Trophoblast cell (in vitro differentiated cells and primary cell): Measurements from ENCODE around the gene ST6GALNAC3.
"Not testable (repeated sequence)": the region's sequence is repeated elsewhere in the genome, so short reads cannot be mapped to it uniquely, and the experiment has no call there.

Source experiments
- DNase-seq, 2 donors: peaks; one replicate each; pipeline ENCODE4 v3.0.0-alpha.2; 2016
- H2AFZ ChIP-seq: 2 replicates; pipeline ENCODE4 v1.6.1; 2013; ENCODE audit warnings: low read length, moderate library complexity, mild to moderate bottlenecking; ENCODE audit not compliant: insufficient read depth, poor library complexity
- H2AK5ac ChIP-seq: 2 replicates; pipeline ENCODE4 v1.6.1; 2013; ENCODE audit warnings: mild to moderate bottlenecking, low read length
- H2BK120ac ChIP-seq: 2 replicates; pipeline ENCODE4 v1.6.1; 2013; ENCODE audit warnings: low read length, mild to moderate bottlenecking, moderate library complexity; ENCODE audit not compliant: insufficient read depth, poor library complexity
- H2BK12ac ChIP-seq: 2 replicates; pipeline ENCODE4 v1.6.1; 2013; ENCODE audit warnings: mild to moderate bottlenecking, low read length, moderate library complexity
- H2BK5ac ChIP-seq: 2 replicates; pipeline ENCODE4 v1.6.1; 2013; ENCODE audit warnings: low read length, low read depth, moderate library complexity, mild to moderate bottlenecking; ENCODE audit not compliant: poor library complexity
- H3K14ac ChIP-seq: 2 replicates; pipeline ENCODE4 v1.6.1; 2013; ENCODE audit warnings: mild to moderate bottlenecking, low read length
- H3K18ac ChIP-seq: 2 replicates; pipeline ENCODE4 v1.6.1; 2013; ENCODE audit warnings: mild to moderate bottlenecking, low read length
- H3K23ac ChIP-seq: 2 replicates; pipeline ENCODE4 v1.6.1; 2013; ENCODE audit warnings: low read length
- H3K27ac ChIP-seq: 2 replicates; pipeline ENCODE4 v1.5.1; 2013; ENCODE audit warnings: low read depth, mild to moderate bottlenecking, inconsistent platforms, low read length, moderate library complexity
- H3K27me3 ChIP-seq: 2 replicates; pipeline ENCODE4 v1.6.1; 2013; ENCODE audit warnings: inconsistent platforms, mild to moderate bottlenecking, low read length, moderate library complexity; ENCODE audit not compliant: insufficient read depth
- H3K36me3 ChIP-seq, 2 experiments: 1 replicate in 1 of 2; 2 replicates in 1 of 2; pipeline ENCODE4 v1.6.1; 2013; ENCODE audit warnings: low read length in 2 of 2, mild to moderate bottlenecking in 2 of 2, moderate library complexity in 1 of 2; ENCODE audit not compliant: insufficient read depth in 2 of 2, control insufficient read depth in 1 of 2
- H3K4ac ChIP-seq: 2 replicates; pipeline ENCODE4 v1.6.1; 2013; ENCODE audit warnings: low read depth, mild to moderate bottlenecking, low read length, moderate library complexity
- H3K4me1 ChIP-seq, 2 experiments: 1 replicate in 1 of 2; 2 replicates in 1 of 2; pipeline ENCODE4 v1.6.1; 2013; ENCODE audit warnings: low read length in 2 of 2, mild to moderate bottlenecking in 2 of 2, moderate library complexity in 1 of 2; ENCODE audit not compliant: insufficient read depth in 2 of 2, control insufficient read depth in 1 of 2
- H3K4me2 ChIP-seq: 2 replicates; pipeline ENCODE4 v1.6.1; 2013; ENCODE audit warnings: inconsistent platforms, mild to moderate bottlenecking, low read length, moderate library complexity
- H3K4me3 ChIP-seq: 2 replicates; pipeline ENCODE4 v1.5.1; 2013; ENCODE audit warnings: mild to moderate bottlenecking, low read depth, low read length, inconsistent platforms
- H3K79me1 ChIP-seq: one replicate; pipeline ENCODE4 v1.6.1; 2013; ENCODE audit warnings: low read length
- H3K79me2 ChIP-seq: 2 replicates; pipeline ENCODE4 v1.6.1; 2013; ENCODE audit warnings: low read length, mild to moderate bottlenecking; ENCODE audit not compliant: control insufficient read depth, insufficient read depth, poor library complexity
- H3K9ac ChIP-seq: 2 replicates; pipeline ENCODE4 v1.6.1; 2013; ENCODE audit warnings: mild to moderate bottlenecking, low read length
- H3K9me3 ChIP-seq: 2 replicates; pipeline ENCODE4 v1.6.1; 2013; ENCODE audit warnings: low read depth, mild to moderate bottlenecking, control low read depth, inconsistent platforms, low read length; ENCODE audit not compliant: insufficient read depth
- H4K12ac ChIP-seq: 2 replicates; pipeline ENCODE4 v1.6.1; 2013; ENCODE audit warnings: low read depth, mild to moderate bottlenecking, low read length, moderate library complexity
- H4K8ac ChIP-seq: 2 replicates; pipeline ENCODE4 v1.6.1; 2013; ENCODE audit warnings: low read depth, mild to moderate bottlenecking, low read length, moderate library complexity
- H4K91ac ChIP-seq: one replicate; pipeline ENCODE4 v1.6.1; 2013; ENCODE audit warnings: low read depth, mild to moderate bottlenecking, low read length, moderate library complexity
- WGBS: extraction: QIAGEN DNeasy Blood & Tissue Kit; methylation state at CpG from one replicate; pipeline ENCODE4 v1.1.7; 2013; ENCODE audit warnings: missing lambda C conversion rate; ENCODE audit not compliant: insufficient read length, insufficient coverage; ENCODE audit errors: extremely low coverage; 5-methylcytosine and 5-hydroxymethylcytosine counted together

ST6GALNAC3 gene

DNA sequence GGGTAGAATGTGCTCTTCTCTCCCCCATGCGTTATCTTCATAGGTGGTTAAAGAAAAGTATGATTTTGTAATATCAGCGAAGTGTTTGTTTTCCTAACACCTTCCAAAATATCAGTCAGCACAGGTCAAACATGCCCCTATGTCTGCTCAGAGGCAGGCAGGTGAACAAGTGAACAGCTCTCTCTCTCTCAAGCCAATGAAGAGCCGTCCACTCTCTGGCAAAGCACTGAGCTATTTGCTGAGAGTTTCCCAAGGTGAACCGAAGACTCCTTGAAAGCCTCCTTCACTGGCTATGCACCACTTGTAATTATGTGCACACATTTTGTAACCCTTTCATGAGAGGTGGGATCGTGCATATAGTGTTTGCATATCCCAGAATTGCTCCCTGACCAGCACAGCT lies 47.7 kb downstream of the ST6GALNAC3 start:
- H2BK12ac ChIP-seq, result no peak overlapping the region
- no peak overlapping the region for H2AK5ac ChIP-seq
- peak; percentile 67 to 82 for DNase-seq
- H3K4me2 ChIP-seq, result no peak overlapping the region
- no peak overlapping the region for H3K9ac ChIP-seq
- no peak overlapping the region for H2AFZ ChIP-seq
- no peak overlapping the region for H3K4me3 ChIP-seq
- H4K8ac ChIP-seq, result no peak overlapping the region
- no CpG with 5 or more reads among the region's 5 CpGs for WGBS
- H3K27ac ChIP-seq, result no peak overlapping the region
- no peak overlapping the region for H3K14ac ChIP-seq
- H3K4ac ChIP-seq, result no peak overlapping the region
- H3K36me3 ChIP-seq, result no peaks in the 10 kb centered on the region
- H3K23ac ChIP-seq, result no peak overlapping the region
- H4K12ac ChIP-seq, result no peak overlapping the region
- H3K79me2 ChIP-seq, result no peaks in the 10 kb centered on the region
- no peak overlapping the region for H2BK120ac ChIP-seq
- no peak overlapping the region for H2BK5ac ChIP-seq
- H3K27me3 ChIP-seq, result no peaks in the 10 kb centered on the region
- no peaks in the 10 kb centered on the region for H3K79me1 ChIP-seq
- no peaks in the 10 kb centered on the region for H3K9me3 ChIP-seq
- no peak overlapping the region for H3K18ac ChIP-seq
- peaks cover 3 to 8% of the 10 kb centered on the region in 2 experiments for H3K4me1 ChIP-seq
- no peak overlapping the region for H4K91ac ChIP-seq

- H3K4ac ChIP-seq, H3K79me1 ChIP-seq, H3K36me3 ChIP-seq, H4K12ac ChIP-seq, H2BK12ac ChIP-seq, H3K23ac ChIP-seq, H2AK5ac ChIP-seq, H3K4me2 ChIP-seq, H3K4me1 ChIP-seq, H3K14ac ChIP-seq, H2BK5ac ChIP-seq, H3K9ac ChIP-seq, H2BK120ac ChIP-seq, H3K27me3 ChIP-seq, H3K4me3 ChIP-seq, H3K9me3 ChIP-seq, H2AFZ ChIP-seq, H4K91ac ChIP-seq, H3K79me2 ChIP-seq, H3K18ac ChIP-seq, H4K8ac ChIP-seq: not testable (repeated sequence)
- peak; percentile 42 to 74 for DNase-seq
- peak overlapping the region; percentile 20 for H3K27ac ChIP-seq
- no CpG with 5 or more reads among the region's 5 CpGs for WGBS
Measured at GRCh38 chr1:76123411-76124064, 49.0 kb downstream of the ST6GALNAC3 start.

GRCh38 chr1:76124196-76124595 lies 49.6 kb downstream of the ST6GALNAC3 start:
- H3K4me2 ChIP-seq, result peak overlapping the region; percentile 40
- H3K79me2 ChIP-seq, result no peaks in the 10 kb centered on the region
- H2AFZ ChIP-seq, result no peak overlapping the region
- no peak overlapping the region for H3K14ac ChIP-seq
- H4K12ac ChIP-seq, result no peak overlapping the region
- H3K27ac ChIP-seq, result peak overlapping the region; percentile 8
- H2BK5ac ChIP-seq, result peak overlapping the region; percentile 34
- H3K23ac ChIP-seq, result no peak overlapping the region
- H3K9me3 ChIP-seq, result peaks cover 2% of the 10 kb centered on the region
- no peak overlapping the region for H3K18ac ChIP-seq
- no peak overlapping the region for H2BK12ac ChIP-seq
- peak; percentile 81 to 88 for DNase-seq
- peak overlapping the region; percentile 46 for H4K91ac ChIP-seq
- H3K79me1 ChIP-seq, result no peaks in the 10 kb centered on the region
- H3K27me3 ChIP-seq, result no peaks in the 10 kb centered on the region
- no peak overlapping the region for H3K4me3 ChIP-seq
- H3K4ac ChIP-seq, result no peak overlapping the region
- no peak overlapping the region for H2BK120ac ChIP-seq
- no CpG with 5 or more reads among the region's 7 CpGs for WGBS
- H3K36me3 ChIP-seq, result peaks cover 0 to 6% of the 10 kb centered on the region in 2 experiments
- H4K8ac ChIP-seq, result no peak overlapping the region
- H2AK5ac ChIP-seq, result no peak overlapping the region
- H3K4me1 ChIP-seq, result peaks cover 3 to 8% of the 10 kb centered on the region in 2 experiments
- H3K9ac ChIP-seq, result no peak overlapping the region

- Histone ChIP-seq H2BK12ac (peak overlapping the region; percentile 1), H2BK5ac (peak overlapping the region; percentile 22), H4K12ac (no peak overlapping the region), H2AK5ac (peak overlapping the region; percentile 63), H3K23ac (no peak overlapping the region), H3K79me1 (no peaks in the 10 kb centered on the region), H3K18ac (no peak overlapping the region), H3K14ac (no peak overlapping the region), H3K4ac (no peak overlapping the region), H3K36me3 (peaks cover 0 to 8% of the 10 kb centered on the region in 2 experiments), H2AFZ (no peak overlapping the region), H4K8ac (no peak overlapping the region), H3K4me3 (no peak overlapping the region), H3K27me3 (no peaks in the 10 kb centered on the region), H3K9me3 (peaks cover 3% of the 10 kb centered on the region), H2BK120ac (no peak overlapping the region), H3K79me2 (no peaks in the 10 kb centered on the region), H4K91ac (no peak overlapping the region), H3K9ac (no peak overlapping the region), H3K27ac (no peak overlapping the region), H3K4me1 (peaks cover 3 to 8% of the 10 kb centered on the region in 2 experiments), H3K4me2 (no peak overlapping the region)
- DNase-seq, result no peak
- no CpG with 5 or more reads among the region's 3 CpGs for WGBS
Measured at GRCh38 chr1:76125473-76126219, 51.1 kb downstream of the ST6GALNAC3 start.
